CD14-positive monocyte (primary cell): ENCODE results near the gene SULT1C2. TPM values are rescaled to one million over a fixed set of nuclear protein-coding genes. Genes with fewer than 3 reads are reported as not detected.

ENCODE experiments used
- DNase-seq, 3 donors: peaks; one replicate each; pipeline ENCODE4 v3.0.0-alpha.2; 2011 to 2022
- H2AFZ ChIP-seq: 2 replicates; pipeline ENCODE4 v1.6.0; 2012; ENCODE audit warnings: mild to moderate bottlenecking, low read depth, low read length, inconsistent platforms; ENCODE audit not compliant: insufficient read depth, poor library complexity, severe bottlenecking
- H3K27ac ChIP-seq, 2 donors: 1 replicate in 1 of 2; 2 replicates in 1 of 2; pipeline ENCODE4 v1.5.1; 2012 to 2013; ENCODE audit warnings: low read length in 2 of 2, control low read depth in 1 of 2, inconsistent platforms in 1 of 2, low read depth in 1 of 2, mild to moderate bottlenecking in 1 of 2
- H3K27me3 ChIP-seq, 2 donors: one replicate each; pipeline versions ENCODE4 v1.6.0 to v1.6.1; 2011 to 2013; ENCODE audit warnings: low read length in 2 of 2; ENCODE audit not compliant: control insufficient read depth in 2 of 2, insufficient read depth in 2 of 2
- H3K36me3 ChIP-seq, 2 donors: replicated peaks in 1 of 2; 1 replicate in 1 of 2; 2 replicates in 1 of 2; pipeline versions ENCODE4 v1.5.1 to v1.6.1; 2012 to 2013; ENCODE audit warnings: low read length in 2 of 2, control low read depth in 1 of 2, inconsistent platforms in 1 of 2, mild to moderate bottlenecking in 1 of 2; ENCODE audit not compliant: insufficient read depth in 2 of 2, control insufficient read depth in 1 of 2
- H3K4me1 ChIP-seq, 2 donors: 1 replicate in 1 of 2; 2 replicates in 1 of 2; pipeline versions ENCODE4 v1.5.1 to v1.6.1; 2012 to 2013; ENCODE audit warnings: low read length in 2 of 2, control low read depth in 1 of 2, inconsistent platforms in 1 of 2, mild to moderate bottlenecking in 1 of 2, moderate library complexity in 1 of 2; ENCODE audit not compliant: insufficient read depth in 2 of 2, control insufficient read depth in 1 of 2
- H3K4me2 ChIP-seq: replicated peaks from 2 replicates; pipeline ENCODE3; 2012; ENCODE audit warnings: low read length, moderate library complexity, mild to moderate bottlenecking; ENCODE audit not compliant: poor library complexity, severe bottlenecking; ENCODE audit errors: extremely low read depth
- H3K4me3 ChIP-seq, 3 experiments: fragments of 200-600 bp in 1 of 3; sonication (generic) in 1 of 3; replicated peaks in 1 of 3; 1 replicate in 2 of 3; 2 replicates in 1 of 3; pipeline ENCODE4 v1.5.1; 2011 to 2013; ENCODE audit warnings: low read length in 3 of 3, mild to moderate bottlenecking in 3 of 3, control low read depth in 2 of 3, low read depth in 2 of 3, inconsistent platforms in 1 of 3, moderate library complexity in 1 of 3
- H3K79me2 ChIP-seq: 2 replicates; pipeline ENCODE4 v1.6.0; 2012; ENCODE audit warnings: mild to moderate bottlenecking, control low read depth, inconsistent platforms, low read length, moderate library complexity; ENCODE audit not compliant: insufficient read depth
- H3K9ac ChIP-seq: 2 replicates; pipeline ENCODE4 v1.6.0; 2017; ENCODE audit warnings: low read length, mild to moderate bottlenecking; ENCODE audit not compliant: insufficient read depth, poor library complexity, severe bottlenecking
- H3K9me3 ChIP-seq, 2 donors: replicated peaks in 1 of 2; 1 replicate in 1 of 2; 2 replicates in 1 of 2; pipeline versions ENCODE4 v1.5.1 to v1.6.1; 2012 to 2013; ENCODE audit warnings: low read length in 2 of 2, control low read depth in 1 of 2; ENCODE audit not compliant: control insufficient read depth in 1 of 2, insufficient read depth in 1 of 2
- H4K20me1 ChIP-seq: 2 replicates; pipeline ENCODE4 v1.6.0; 2012; ENCODE audit warnings: mild to moderate bottlenecking, low read length, control low read depth, moderate library complexity; ENCODE audit not compliant: insufficient read depth
- H3K27ac Mint-ChIP-seq, 7 donors: one replicate each; pipeline ENCODE4 v1.8.0; 2020; ENCODE audit warnings: mild to moderate bottlenecking in 7 of 7, mixed read lengths in 7 of 7, moderate library complexity in 6 of 7, inconsistent platforms in 2 of 7
- H3K27me3 Mint-ChIP-seq, 3 donors: one replicate each; pipeline ENCODE4 v1.8.0; 2021 to 2022; ENCODE audit warnings: low read depth in 3 of 3, mild to moderate bottlenecking in 3 of 3, mixed read lengths in 3 of 3, moderate library complexity in 3 of 3, inconsistent platforms in 1 of 3
- H3K36me3 Mint-ChIP-seq, 2 donors: one replicate each; pipeline ENCODE4 v1.8.0; 2020; ENCODE audit warnings: mixed read lengths in 2 of 2, inconsistent platforms in 1 of 2, mild to moderate bottlenecking in 1 of 2
- H3K4me1 Mint-ChIP-seq: one replicate; pipeline ENCODE4 v1.8.0; 2020; ENCODE audit warnings: mild to moderate bottlenecking, mixed read lengths
- H3K4me3 Mint-ChIP-seq, 2 donors: one replicate each; pipeline ENCODE4 v1.8.0; 2020; ENCODE audit warnings: mild to moderate bottlenecking in 2 of 2, mixed read lengths in 2 of 2, moderate library complexity in 1 of 2
- H3K9me3 Mint-ChIP-seq, 7 donors: one replicate each; pipeline ENCODE4 v1.8.0; 2020 to 2022; ENCODE audit warnings: mixed read lengths in 7 of 7, mild to moderate bottlenecking in 6 of 7, moderate library complexity in 6 of 7, inconsistent platforms in 2 of 7
- CTCF ChIP-seq: fragments of 200-600 bp; IDR thresholded peaks from one replicate; pipeline ENCODE4 v1.8.0; 2022; ENCODE audit warnings: antibody characterized with exemption, mild to moderate bottlenecking
- WGBS: methylation state at CpG from one replicate; pipeline ENCODE4 v1.1.5; 2013; ENCODE audit warnings: missing lambda C conversion rate; ENCODE audit not compliant: insufficient coverage; 5-methylcytosine and 5-hydroxymethylcytosine counted together
- intact Hi-C, 2 donors: fragments of 100-400 bp; cut with micrococcal nuclease; formaldehyde crosslinking; loops; one replicate each; pipeline versions ENCODE4 v1.15.0 to v1.15.1; 2023
- polyA plus RNA-seq, 3 donors: library from polyadenylated mRNA; depleted of rRNA in 1 of 3; unstranded in 2 of 3; stranded (reverse) in 1 of 3; fragments of 300-500 nt in 2 of 3; fragments of >200 nt in 1 of 3; fragmentation: Illumina TruSeq in 2 of 3; gene quantifications; 1 replicate in 2 of 3; 2 replicates in 1 of 3; pipeline ENCODE4 v1.2.3, GENCODE V29; 2012 to 2021

SULT1C2 gene
- polyA plus RNA-seq, 3 donors = not detected

DNA sequence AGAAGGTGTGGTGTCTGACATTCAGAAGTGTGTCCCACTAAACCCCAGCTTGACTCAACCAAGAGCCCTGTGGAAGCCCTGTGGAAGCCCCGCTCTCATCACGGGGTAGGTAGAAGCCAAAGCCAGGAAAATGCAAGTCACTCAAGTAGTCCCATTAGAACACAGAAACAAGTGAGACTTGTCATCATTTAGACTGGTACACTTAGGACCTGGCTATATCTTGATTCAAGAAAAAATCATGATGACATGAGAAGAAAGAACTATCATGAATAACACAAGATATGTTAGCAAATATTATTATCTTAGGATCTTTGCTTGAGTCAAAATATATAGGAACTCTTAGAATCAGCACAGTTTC lies 60.9 kb downstream of the SULT1C2 start:
- WGBS = no CpG with 5 or more reads among the region's 2 CpGs

DNA sequence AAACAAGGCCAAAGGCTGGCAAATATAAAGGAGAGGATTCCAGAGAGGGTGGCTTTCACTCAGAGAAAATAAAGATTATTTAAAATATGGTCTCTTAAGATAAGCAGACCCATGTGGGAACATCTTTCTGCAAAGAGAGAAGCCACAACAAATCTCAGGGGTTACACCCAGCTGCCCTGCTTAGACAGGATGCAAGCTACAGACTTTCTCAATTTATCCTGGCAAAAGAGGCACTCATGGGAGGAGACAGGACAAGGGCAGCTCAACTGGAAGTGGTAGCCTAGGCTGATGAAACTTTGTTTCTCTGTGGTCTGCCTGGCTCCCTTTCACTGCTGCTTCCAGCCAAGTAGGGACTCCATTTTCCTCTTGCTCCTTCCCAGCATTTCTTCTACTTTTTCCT lies 63.2 kb downstream of the SULT1C2 start:
- no peak overlapping the region for H3K9ac ChIP-seq
- Mint-ChIP-seq H3K4me3 (no peak overlapping the region), H3K4me1 (peaks cover 16% of the 10 kb centered on the region), H3K36me3 (no peaks in the 10 kb centered on the region), H3K27ac (no peak overlapping the region), H3K27me3 (peaks cover 0 to 2% (median 1%) of the 10 kb centered on the region in 3 donors), H3K9me3 (peaks cover 0 to 4% (median 2%) of the 10 kb centered on the region in 7 donors)
- TF ChIP-seq CTCF = no peak
- DNase-seq = no peak
- H3K79me2 ChIP-seq = no peaks in the 10 kb centered on the region
- intact Hi-C loops = loop anchor here in 1 of 2 donors (5.0 kb wide), 1 partner anchor 230 kb away; no protein-coding TSS in a partner anchor
- H3K36me3 ChIP-seq = no peaks in the 10 kb centered on the region
- no peaks in the 10 kb centered on the region for H3K9me3 ChIP-seq
- no peaks in the 10 kb centered on the region for H4K20me1 ChIP-seq
- H3K4me1 ChIP-seq = peaks cover 0 to 8% of the 10 kb centered on the region in 2 donors
- no peak overlapping the region for H3K4me2 ChIP-seq
- H2AFZ ChIP-seq = no peak overlapping the region
- no peaks in the 10 kb centered on the region for H3K27me3 ChIP-seq
- no peak overlapping the region for H3K4me3 ChIP-seq
- no peak overlapping the region for H3K27ac ChIP-seq

More for the DNA sequence above, 60.9 kb downstream of the SULT1C2 start:
- Histone ChIP-seq H3K27me3 (no peaks in the 10 kb centered on the region), H4K20me1 (no peaks in the 10 kb centered on the region), H2AFZ (no peak overlapping the region), H3K4me3 (no peak overlapping the region), H3K36me3 (no peaks in the 10 kb centered on the region), H3K9ac (no peak overlapping the region), H3K79me2 (no peaks in the 10 kb centered on the region), H3K27ac (no peak overlapping the region), H3K4me2 (no peak overlapping the region), H3K9me3 (no peaks in the 10 kb centered on the region), H3K4me1 (peaks cover 0 to 4% of the 10 kb centered on the region in 2 donors)
- Mint-ChIP-seq H3K36me3 (no peaks in the 10 kb centered on the region), H3K4me3 (no peak overlapping the region), H3K4me1 (peaks cover 17% of the 10 kb centered on the region), H3K27me3 (peaks cover 0 to 2% (median 1%) of the 10 kb centered on the region in 3 donors), H3K9me3 (peaks cover 0 to 4% (median 2%) of the 10 kb centered on the region in 7 donors), H3K27ac (no peak overlapping the region)
- intact Hi-C loops = no loop called here
- TF ChIP-seq CTCF = no peak
- no peak for DNase-seq
